Chondrocyte (in vitro differentiated cells): ENCODE results near the gene TRPM3. TPM values are rescaled to one million over a fixed set of nuclear protein-coding genes. Genes with fewer than 3 reads are reported as not detected.

Experiments used
- DNase-seq: peaks from one replicate; pipeline ENCODE4 v3.0.0; 2021; ENCODE audit warnings: mixed read lengths, low spot score
- H3K27ac Mint-ChIP-seq: one replicate; pipeline ENCODE4 v1.8.0; 2021; ENCODE audit warnings: mild to moderate bottlenecking, moderate library complexity, mixed read lengths; ENCODE audit not compliant: unreplicated experiment
- H3K27me3 Mint-ChIP-seq: 2 replicates; pipeline ENCODE4 v1.8.0; 2021; ENCODE audit warnings: low read depth, mixed read lengths
- H3K36me3 Mint-ChIP-seq: 2 replicates; pipeline ENCODE4 v1.8.0; 2021; ENCODE audit warnings: low read depth, mixed read lengths
- H3K4me1 Mint-ChIP-seq: 2 replicates; pipeline ENCODE4 v1.8.0; 2021; ENCODE audit warnings: low read depth, mild to moderate bottlenecking, mixed read lengths
- H3K4me3 Mint-ChIP-seq: one replicate; pipeline ENCODE4 v1.8.0; 2021; ENCODE audit warnings: mild to moderate bottlenecking, moderate library complexity, mixed read lengths; ENCODE audit not compliant: unreplicated experiment
- H3K9me3 Mint-ChIP-seq: 2 replicates; pipeline ENCODE4 v1.8.0; 2021; ENCODE audit warnings: low read depth, mixed read lengths
- total RNA-seq: library from RNA; stranded (reverse); gene quantifications from 3 replicates; pipeline ENCODE4 v1.2.1, GENCODE V29; 2021
- TF ChIP-seq, protein P1 (sequence below): fragments of 200-600 bp; sonication (generic); IDR thresholded peaks from 2 replicates; pipeline ENCODE4 v1.5.0; 2021; ENCODE audit warnings: antibody characterized with exemption, mild to moderate bottlenecking, moderate library complexity

Gene TRPM3
- total RNA-seq, 1 donor from 2014 or later, result not detected

DNA sequence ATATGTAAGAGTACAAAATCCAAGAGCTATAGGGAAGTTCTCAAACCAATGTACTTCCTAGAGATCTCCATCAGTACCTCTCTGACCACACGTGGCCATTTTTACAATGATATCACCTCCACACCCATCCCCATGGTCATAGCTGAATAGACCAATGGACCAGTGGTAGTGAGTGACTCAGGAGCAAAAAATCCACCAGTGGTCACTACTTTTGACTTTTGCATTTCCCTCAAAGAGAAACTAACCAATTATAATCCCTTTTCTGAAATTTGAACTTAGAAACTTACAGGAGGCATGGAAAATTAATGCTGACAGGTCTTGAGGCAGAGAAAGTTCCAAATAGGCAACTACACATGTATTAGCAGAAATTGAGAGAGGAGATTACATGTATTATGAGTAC lies 238.4 kb downstream of the TRPM3 start:
- DNase-seq, result no peak
- H3K4me3 Mint-ChIP-seq, result no peak overlapping the region
- TF ChIP-seq, protein P1, sequence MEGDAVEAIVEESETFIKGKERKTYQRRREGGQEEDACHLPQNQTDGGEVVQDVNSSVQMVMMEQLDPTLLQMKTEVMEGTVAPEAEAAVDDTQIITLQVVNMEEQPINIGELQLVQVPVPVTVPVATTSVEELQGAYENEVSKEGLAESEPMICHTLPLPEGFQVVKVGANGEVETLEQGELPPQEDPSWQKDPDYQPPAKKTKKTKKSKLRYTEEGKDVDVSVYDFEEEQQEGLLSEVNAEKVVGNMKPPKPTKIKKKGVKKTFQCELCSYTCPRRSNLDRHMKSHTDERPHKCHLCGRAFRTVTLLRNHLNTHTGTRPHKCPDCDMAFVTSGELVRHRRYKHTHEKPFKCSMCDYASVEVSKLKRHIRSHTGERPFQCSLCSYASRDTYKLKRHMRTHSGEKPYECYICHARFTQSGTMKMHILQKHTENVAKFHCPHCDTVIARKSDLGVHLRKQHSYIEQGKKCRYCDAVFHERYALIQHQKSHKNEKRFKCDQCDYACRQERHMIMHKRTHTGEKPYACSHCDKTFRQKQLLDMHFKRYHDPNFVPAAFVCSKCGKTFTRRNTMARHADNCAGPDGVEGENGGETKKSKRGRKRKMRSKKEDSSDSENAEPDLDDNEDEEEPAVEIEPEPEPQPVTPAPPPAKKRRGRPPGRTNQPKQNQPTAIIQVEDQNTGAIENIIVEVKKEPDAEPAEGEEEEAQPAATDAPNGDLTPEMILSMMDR, result no peak
- H3K27ac Mint-ChIP-seq, result no peak overlapping the region
- H3K27me3 Mint-ChIP-seq, result peaks cover 5% of the 10 kb centered on the region
- no peaks in the 10 kb centered on the region for H3K9me3 Mint-ChIP-seq
- no peaks in the 10 kb centered on the region for H3K36me3 Mint-ChIP-seq
- no peaks in the 10 kb centered on the region for H3K4me1 Mint-ChIP-seq

DNA sequence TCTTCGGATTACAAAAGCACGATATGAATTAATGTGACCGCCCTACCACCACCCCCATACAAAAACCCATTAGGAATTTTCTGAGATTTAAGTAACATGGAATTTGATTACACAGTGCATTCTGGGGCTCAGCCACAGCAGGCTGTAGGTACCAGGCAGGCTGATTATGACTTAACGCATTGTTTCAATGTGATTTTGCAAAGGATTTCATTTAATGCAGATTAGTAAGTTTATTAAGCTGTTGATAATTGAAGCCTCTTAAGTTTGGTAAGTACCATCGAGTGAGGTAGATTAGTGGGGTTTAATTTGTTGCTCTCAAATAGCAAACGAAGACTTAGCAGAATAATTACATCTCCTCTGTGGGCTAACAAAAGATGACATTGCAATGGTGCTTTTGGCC lies 240.1 kb downstream of the TRPM3 start:
- Mint-ChIP-seq H3K27ac (no peak overlapping the region), H3K36me3 (no peaks in the 10 kb centered on the region), H3K9me3 (no peaks in the 10 kb centered on the region), H3K4me1 (no peaks in the 10 kb centered on the region), H3K27me3 (peaks cover 11% of the 10 kb centered on the region), H3K4me3 (no peak overlapping the region)
- TF ChIP-seq, protein P1, result no peak
- no peak for DNase-seq

DNA sequence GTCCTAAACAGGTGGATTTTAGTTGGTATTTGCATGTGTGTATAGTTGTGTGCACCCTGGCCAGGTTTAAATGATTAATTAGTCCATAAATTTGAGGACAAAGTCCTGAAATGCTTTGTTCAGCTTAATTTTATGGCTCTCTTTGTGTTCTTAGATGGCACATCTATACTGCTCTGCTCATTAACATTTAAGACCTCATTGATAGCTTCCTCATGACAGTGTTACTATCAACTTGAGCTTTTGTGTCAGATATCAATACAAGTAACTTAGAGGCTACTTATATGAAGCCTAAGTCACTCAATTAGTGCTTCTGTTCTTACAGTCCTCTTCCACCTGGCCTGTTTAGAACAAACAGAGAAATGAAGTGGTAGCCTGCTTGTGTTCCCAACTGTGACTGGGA lies 240.9 kb downstream of the TRPM3 start:
- DNase-seq, result no peak
- peaks cover 11% of the 10 kb centered on the region for H3K27me3 Mint-ChIP-seq
- H3K9me3 Mint-ChIP-seq, result no peaks in the 10 kb centered on the region
- H3K4me1 Mint-ChIP-seq, result no peaks in the 10 kb centered on the region
- TF ChIP-seq, protein P1, result no peak
- H3K4me3 Mint-ChIP-seq, result no peak overlapping the region
- H3K36me3 Mint-ChIP-seq, result no peaks in the 10 kb centered on the region
- no peak overlapping the region for H3K27ac Mint-ChIP-seq

DNA sequence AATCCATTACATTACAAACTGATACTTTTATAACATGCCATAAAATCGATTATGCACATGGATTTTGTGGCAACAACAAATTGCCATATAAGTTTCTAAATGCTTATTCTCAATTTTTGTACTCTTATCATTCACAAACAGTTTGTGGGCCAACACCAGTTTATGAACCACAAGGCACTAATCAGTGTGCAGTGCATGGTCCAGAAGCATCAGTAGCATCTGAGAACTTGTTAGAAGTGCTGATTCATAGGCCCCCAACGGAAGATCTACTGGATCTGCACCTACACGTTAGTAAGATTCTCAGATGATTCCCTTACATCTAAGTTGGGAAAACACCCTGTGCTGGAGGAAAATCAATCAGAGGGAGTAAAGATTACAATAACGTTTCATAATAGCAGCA lies 242.8 kb downstream of the TRPM3 start:
- Mint-ChIP-seq H3K27me3 (peaks cover 9% of the 10 kb centered on the region), H3K36me3 (no peaks in the 10 kb centered on the region)

DNA sequence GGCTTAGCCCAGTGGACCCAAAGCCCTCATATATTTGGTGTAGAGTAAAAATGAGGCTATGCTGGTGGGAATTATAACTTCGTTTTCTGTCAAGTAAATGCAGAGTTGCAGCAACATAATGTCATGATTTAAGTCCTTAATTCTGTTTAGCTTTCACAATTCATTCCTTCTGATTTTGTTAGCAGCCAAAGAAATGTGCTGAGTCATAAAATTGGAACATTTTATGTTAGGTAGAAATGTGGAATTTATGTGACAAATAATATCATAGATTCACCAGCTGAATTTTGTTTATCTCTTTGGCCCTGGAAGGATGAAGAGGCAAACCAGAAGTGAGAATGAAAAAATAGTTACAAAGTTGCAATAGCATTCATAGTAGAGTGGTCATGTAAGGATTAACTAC lies 247.0 kb downstream of the TRPM3 start:
- Mint-ChIP-seq H3K27ac (no peak overlapping the region), H3K9me3 (peaks cover 3% of the 10 kb centered on the region), H3K36me3 (no peaks in the 10 kb centered on the region), H3K27me3 (peaks cover 19% of the 10 kb centered on the region), H3K4me3 (no peak overlapping the region), H3K4me1 (no peaks in the 10 kb centered on the region)
- TF ChIP-seq, protein P1, result no peak
- no peak for DNase-seq

More for the DNA sequence above, 242.8 kb downstream of the TRPM3 start:
- H3K9me3 Mint-ChIP-seq, result no peaks in the 10 kb centered on the region
- H3K4me3 Mint-ChIP-seq, result no peak overlapping the region
- no peak for DNase-seq
- TF ChIP-seq, protein P1, result no peak
- no peak overlapping the region for H3K27ac Mint-ChIP-seq
- H3K4me1 Mint-ChIP-seq, result no peaks in the 10 kb centered on the region
